Effector memory CD8-positive, alpha-beta T cell (primary cell): ENCODE measurements around the gene ACVR1B.

Experiments used
- ATAC-seq: fragments of 150-1000 bp; cut with Tn5 transposase; replicated peaks from 2 replicates; pipeline ENCODE4 v1.10.0; 2021; ENCODE audit warnings: mild to moderate bottlenecking, moderate library complexity
- DNase-seq, 3 experiments: peaks; one replicate each; pipeline ENCODE4 v3.0.0; 2021
- H3K27ac Mint-ChIP-seq, 2 donors: one replicate each; pipeline ENCODE4 v1.8.0; 2022; ENCODE audit warnings: mild to moderate bottlenecking in 2 of 2, mixed read lengths in 2 of 2, moderate library complexity in 2 of 2
- H3K27me3 Mint-ChIP-seq, 2 donors: one replicate each; pipeline ENCODE4 v1.8.0; 2022; ENCODE audit warnings: mixed read lengths in 2 of 2
- H3K36me3 Mint-ChIP-seq: one replicate; pipeline ENCODE4 v1.8.0; 2022; ENCODE audit warnings: mild to moderate bottlenecking, moderate library complexity, mixed read lengths; ENCODE audit not compliant: insufficient read depth
- H3K4me1 Mint-ChIP-seq, 2 donors: one replicate each; pipeline ENCODE4 v1.8.0; 2022; ENCODE audit warnings: low read depth in 2 of 2, mixed read lengths in 2 of 2
- H3K4me3 Mint-ChIP-seq, 2 donors: one replicate each; pipeline ENCODE4 v1.8.0; 2022; ENCODE audit warnings: mild to moderate bottlenecking in 2 of 2, mixed read lengths in 2 of 2, moderate library complexity in 2 of 2
- H3K9me3 Mint-ChIP-seq, 2 donors: one replicate each; pipeline ENCODE4 v1.8.0; 2022; ENCODE audit warnings: mixed read lengths in 2 of 2
- total RNA-seq, 9 experiments: gene quantifications; one replicate each; lab custom pipeline; 2026; lab: John Stamatoyannopoulos, UW

Gene ACVR1B
- 5.4 to 27.6 (median 22.6) reads per million in 9 experiments for total RNA-seq

DNA sequence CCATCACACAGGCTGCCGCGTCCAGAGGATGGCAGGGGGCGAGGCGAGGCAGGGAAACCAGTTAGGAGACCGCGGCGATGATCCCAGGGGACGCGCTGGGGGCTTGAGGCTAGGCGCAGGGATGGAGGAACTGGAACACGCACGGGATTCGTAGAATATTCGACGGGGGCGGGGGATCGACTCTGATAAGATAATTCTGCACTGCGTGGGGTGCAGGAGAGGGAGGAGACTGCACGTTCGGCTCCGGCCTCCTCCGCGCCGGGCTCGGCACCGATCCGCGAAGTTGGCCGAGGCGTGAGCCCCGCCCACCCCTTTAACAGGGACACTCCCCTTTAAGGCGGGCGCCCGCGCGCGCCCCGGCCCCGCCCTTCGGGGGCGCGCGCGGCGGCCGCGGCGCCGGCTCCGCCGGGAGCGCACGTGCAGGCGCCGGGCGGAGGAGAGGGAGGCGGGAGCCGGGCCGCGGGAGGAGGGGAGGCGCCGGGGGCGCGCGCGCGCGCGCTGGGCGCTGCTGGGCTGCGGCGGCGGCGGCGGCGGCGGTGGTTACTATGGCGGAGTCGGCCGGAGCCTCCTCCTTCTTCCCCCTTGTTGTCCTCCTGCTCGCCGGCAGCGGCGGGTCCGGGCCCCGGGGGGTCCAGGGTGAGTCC lies at the start of gene ACVR1B:
Gene ACVR1B (plus strand): TSS at position 501 of the 644 bp plus-strand sequence. CDS start 45 bp downstream, at position 546.
- Mint-ChIP-seq H3K27ac (peak within 1 kb of the TSS; percentile 25 to 90), H3K4me3 (peak within 1 kb of the TSS; percentile 86 to 98), H3K4me1 (peaks cover 20 to 22% of the 10 kb centered on the region in 2 donors), H3K27me3 (peaks cover 12 to 24% of the 10 kb centered on the region in 2 donors), H3K9me3 (no peaks in the 10 kb centered on the region), H3K36me3 (peaks cover 8% of the 10 kb centered on the region)
- ATAC-seq: peak; percentile 94
- DNase-seq: peak; percentile 81 to 85 (median 85)

DNA sequence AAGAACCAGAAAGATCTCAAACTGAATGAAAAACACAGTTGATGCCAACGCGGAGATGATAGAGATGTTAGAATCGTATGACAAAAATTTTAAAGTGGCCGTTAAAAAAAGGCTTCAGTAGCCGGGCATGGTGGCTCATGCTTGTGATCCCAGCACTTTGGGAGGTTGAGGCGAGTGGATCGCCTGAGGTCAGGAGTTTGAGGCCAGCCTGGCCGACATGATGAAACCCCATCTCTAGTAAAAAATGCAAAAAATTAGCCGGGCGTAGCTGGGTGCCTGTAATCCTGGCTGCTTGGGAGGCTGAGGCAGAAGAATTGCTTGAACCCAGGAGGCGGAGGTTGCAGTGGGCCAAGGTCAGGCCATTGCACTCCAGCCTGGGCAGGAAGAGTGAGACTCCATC lies 49.6 kb upstream of the ACVR1B start:
- Mint-ChIP-seq H3K9me3 (no peaks in the 10 kb centered on the region), H3K4me3 (no peak overlapping the region), H3K4me1 (no peaks in the 10 kb centered on the region), H3K36me3 (peaks cover 5% of the 10 kb centered on the region), H3K27ac (no peak overlapping the region), H3K27me3 (peaks cover 26 to 58% of the 10 kb centered on the region in 2 donors)
- no peak for DNase-seq
- ATAC-seq: no peak

- Mint-ChIP-seq H3K27ac (no peak overlapping the region), H3K9me3 (no peaks in the 10 kb centered on the region), H3K27me3 (peaks cover 32 to 57% of the 10 kb centered on the region in 2 donors), H3K4me1 (no peaks in the 10 kb centered on the region), H3K4me3 (no peak overlapping the region), H3K36me3 (peaks cover 5% of the 10 kb centered on the region)
- ATAC-seq: no peak
- no peak for DNase-seq
Measured at GRCh38 chr12:51904951-51905470, 46.5 kb upstream of the ACVR1B start.

DNA sequence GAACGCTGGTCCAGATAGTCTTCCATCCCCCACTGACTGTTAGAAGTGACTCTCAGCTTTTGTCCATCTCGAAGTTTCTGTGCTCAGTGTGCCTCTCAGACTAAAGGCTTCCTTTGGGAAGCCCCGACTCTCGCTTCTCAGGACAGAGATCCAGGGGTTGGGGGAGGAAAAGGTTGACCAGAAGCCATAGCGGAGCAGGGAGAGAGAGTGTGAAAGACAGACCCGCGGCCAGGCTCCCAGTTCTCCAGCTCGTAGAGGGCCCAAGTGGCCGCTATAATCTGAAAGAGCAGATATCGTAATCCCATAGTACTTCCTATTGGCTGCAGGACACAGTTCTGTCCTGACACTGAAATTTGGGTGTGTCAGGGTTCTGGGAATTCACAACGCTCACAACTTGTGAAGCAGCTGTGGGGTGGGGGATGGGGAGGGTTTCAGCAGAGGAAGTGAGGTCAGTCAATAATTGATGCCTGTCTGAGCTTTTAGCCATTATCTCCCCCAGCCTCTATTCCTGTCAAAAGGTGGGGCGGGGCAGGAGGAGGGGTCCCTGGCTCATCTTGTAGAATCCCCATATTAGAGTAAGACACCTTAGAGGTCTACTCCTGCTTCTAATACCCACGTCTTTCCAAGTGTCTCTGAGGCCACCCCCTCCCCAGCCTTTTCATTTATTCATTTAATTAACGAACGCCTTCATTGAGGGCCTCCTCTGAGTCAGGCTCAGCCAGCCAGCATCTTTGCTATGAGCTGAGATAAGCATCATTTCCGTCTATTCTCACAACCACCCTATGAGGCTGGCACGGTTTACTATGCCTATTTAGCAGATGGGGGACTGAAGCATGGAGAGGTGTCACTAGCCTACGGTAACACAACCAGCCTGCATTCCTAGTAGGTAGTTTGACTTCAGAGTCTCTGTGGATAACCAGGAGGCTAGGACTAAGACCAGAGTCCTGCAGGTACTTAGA lies 45.7 kb upstream of the ACVR1B start:
- Mint-ChIP-seq H3K36me3 (peaks cover 8% of the 10 kb centered on the region), H3K27me3 (peaks cover 32 to 57% of the 10 kb centered on the region in 2 donors), H3K4me1 (no peaks in the 10 kb centered on the region), H3K4me3 (no peak overlapping the region), H3K9me3 (no peaks in the 10 kb centered on the region), H3K27ac (no peak overlapping the region)
- ATAC-seq: no peak
- DNase-seq: no peak

- H3K4me3 Mint-ChIP-seq: peak overlapping the region in 1 of 2 donors; percentile 34
- DNase-seq (no peak), ATAC-seq (no peak)
- H3K9me3 Mint-ChIP-seq: no peaks in the 10 kb centered on the region
- H3K36me3 Mint-ChIP-seq: peaks cover 8% of the 10 kb centered on the region
- no peaks in the 10 kb centered on the region for H3K4me1 Mint-ChIP-seq
- H3K27me3 Mint-ChIP-seq: peaks cover 26 to 59% of the 10 kb centered on the region in 2 donors
- no peak overlapping the region for H3K27ac Mint-ChIP-seq
Measured at GRCh38 chr12:51906430-51907082, 44.9 kb upstream of the ACVR1B start.

DNA sequence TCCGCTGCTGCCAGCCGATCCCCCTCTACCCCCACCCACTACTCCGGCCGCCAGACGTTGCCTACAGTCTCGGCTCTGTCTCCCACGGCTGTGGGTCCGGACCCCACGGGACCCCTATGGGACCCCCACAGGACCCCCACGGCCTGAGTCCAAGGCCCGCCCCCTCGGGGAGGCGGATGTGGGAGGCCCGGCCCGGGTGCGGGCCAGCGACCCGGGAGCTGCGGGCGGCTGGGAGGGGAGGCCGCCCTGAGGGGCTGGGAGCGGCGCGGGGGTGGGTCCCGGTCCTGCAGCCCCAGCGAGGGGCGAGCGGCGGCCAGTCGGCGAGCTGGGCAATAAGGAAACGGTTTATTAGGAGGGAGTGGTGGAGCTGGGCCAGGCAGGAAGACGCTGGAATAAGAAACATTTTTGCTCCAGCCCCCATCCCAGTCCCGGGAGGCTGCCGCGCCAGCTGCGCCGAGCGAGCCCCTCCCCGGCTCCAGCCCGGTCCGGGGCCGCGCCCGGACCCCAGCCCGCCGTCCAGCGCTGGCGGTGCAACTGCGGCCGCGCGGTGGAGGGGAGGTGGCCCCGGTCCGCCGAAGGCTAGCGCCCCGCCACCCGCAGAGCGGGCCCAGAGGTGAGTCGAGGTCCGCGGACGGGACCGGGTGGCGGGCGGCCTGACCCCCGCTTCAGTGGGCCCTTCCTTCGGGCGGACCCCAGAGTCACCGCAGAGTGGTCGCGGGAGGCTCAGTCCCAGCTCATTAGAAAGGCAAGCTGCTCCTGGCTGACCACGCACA lies 44.2 kb upstream of the ACVR1B start, which contains the start of gene ACVRL1:
Gene ACVRL1 (plus strand): TSS at position 422 of the 773 bp plus-strand sequence. CDS start 4,971 bp downstream, outside the sequence.
- H3K36me3 Mint-ChIP-seq: peaks cover 8% of the 10 kb centered on the region
- peaks cover 23 to 62% of the 10 kb centered on the region in 2 donors for H3K27me3 Mint-ChIP-seq
- ATAC-seq (no peak), DNase-seq (no peak)
- H3K27ac Mint-ChIP-seq: no peak within 1 kb of the TSS
- H3K4me1 Mint-ChIP-seq: no peaks in the 10 kb centered on the region
- H3K9me3 Mint-ChIP-seq: no peaks in the 10 kb centered on the region
- H3K4me3 Mint-ChIP-seq: peak within 1 kb of the TSS in 1 of 2 donors; percentile 34

DNA sequence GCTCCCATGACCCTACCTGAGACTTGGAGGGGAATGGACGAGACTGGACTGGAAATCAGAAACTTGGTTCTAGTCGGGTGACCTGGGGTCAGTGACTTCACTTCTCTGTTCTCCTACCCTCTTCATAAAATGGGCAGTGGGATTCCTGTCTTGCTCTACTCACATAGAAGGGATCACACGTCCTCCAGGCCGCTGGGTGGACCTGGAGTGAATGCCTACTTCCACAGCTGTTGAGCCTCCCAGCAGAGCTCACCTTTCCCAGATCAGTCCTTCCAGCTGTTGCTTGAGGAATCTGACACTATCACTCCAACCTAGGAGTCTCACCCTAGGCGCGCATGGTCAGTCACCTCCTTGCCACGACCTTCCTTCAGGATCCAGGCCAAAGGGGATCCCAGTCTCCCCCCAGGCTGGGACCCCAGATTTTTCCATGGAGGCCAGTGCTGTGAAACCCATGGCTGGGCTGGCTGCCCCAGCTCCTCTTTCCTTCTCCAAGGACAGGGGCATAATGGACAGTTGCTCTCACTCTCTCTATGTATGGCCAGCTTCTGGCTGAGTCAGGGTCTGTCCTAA lies 43.6 kb upstream of the ACVR1B start:
- Mint-ChIP-seq H3K27me3 (peaks cover 29 to 68% of the 10 kb centered on the region in 2 donors), H3K27ac (no peak overlapping the region), H3K9me3 (no peaks in the 10 kb centered on the region), H3K4me3 (no peak overlapping the region), H3K4me1 (no peaks in the 10 kb centered on the region), H3K36me3 (peaks cover 8% of the 10 kb centered on the region)
- DNase-seq (no peak), ATAC-seq (no peak)

DNA sequence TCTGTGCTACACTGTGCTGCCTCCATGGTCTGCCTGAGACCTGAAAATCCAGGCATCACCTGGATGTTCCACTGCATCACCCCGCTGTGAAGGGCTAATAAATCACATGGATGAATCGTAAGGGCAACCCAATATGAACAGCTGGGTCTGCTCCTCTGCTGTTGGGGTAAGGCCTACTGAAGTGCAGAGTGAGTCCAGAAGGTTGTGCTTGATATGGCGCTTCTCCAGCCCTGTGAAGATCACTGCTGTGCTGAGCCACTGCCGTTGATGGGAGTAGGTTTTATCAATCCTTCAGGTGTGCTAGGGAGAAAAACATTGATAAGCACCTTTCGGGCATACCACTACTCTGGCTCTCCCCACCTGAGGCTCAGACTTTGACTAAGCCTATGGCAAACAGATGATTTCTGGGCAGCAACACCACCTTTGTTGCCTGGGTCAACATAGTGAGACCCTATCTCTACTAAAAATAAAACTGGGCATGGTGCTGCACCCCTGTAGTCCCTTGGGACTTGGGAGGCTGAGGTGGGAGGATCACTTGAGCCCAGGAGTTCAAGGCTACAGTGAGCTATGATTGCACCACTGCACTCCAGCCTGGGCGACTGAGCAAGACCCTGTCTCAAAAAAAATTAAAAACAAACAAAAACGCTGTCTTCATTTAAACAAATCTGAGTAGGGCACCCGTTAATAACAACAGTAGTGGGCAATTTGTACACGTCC lies 42.5 kb upstream of the ACVR1B start:
- Mint-ChIP-seq H3K27me3 (peaks cover 30 to 78% of the 10 kb centered on the region in 2 donors), H3K36me3 (peaks cover 3% of the 10 kb centered on the region), H3K27ac (no peak overlapping the region), H3K4me3 (no peak overlapping the region), H3K9me3 (no peaks in the 10 kb centered on the region), H3K4me1 (no peaks in the 10 kb centered on the region)
- no peak for ATAC-seq
- no peak for DNase-seq

DNA sequence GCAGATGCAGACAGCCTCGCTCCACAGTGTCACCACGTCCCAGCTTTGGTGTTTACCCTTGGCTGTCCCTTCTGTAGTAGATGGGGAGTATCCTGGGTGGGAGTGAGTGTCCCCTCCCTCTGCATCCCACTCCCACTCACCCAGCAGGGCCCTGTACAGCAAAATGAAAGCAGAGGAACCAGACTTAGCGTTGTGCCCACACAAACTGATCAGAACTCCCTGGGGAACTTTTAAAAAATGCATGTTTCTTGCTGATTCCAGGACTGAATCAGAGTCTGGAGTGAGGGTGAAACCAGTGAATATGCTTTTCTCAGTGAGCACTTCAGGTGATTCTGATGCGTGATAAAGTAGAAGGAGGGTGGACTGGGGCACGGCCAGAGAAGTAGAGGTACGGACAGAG lies 41.3 kb upstream of the ACVR1B start:
- no peaks in the 10 kb centered on the region for H3K9me3 Mint-ChIP-seq
- H3K4me1 Mint-ChIP-seq: no peaks in the 10 kb centered on the region
- H3K27ac Mint-ChIP-seq: peak overlapping the region in 1 of 2 donors; percentile 17
- peaks cover 30 to 81% of the 10 kb centered on the region in 2 donors for H3K27me3 Mint-ChIP-seq
- peaks cover 3% of the 10 kb centered on the region for H3K36me3 Mint-ChIP-seq
- DNase-seq: no peak
- no peak for ATAC-seq
- H3K4me3 Mint-ChIP-seq: no peak overlapping the region

DNA sequence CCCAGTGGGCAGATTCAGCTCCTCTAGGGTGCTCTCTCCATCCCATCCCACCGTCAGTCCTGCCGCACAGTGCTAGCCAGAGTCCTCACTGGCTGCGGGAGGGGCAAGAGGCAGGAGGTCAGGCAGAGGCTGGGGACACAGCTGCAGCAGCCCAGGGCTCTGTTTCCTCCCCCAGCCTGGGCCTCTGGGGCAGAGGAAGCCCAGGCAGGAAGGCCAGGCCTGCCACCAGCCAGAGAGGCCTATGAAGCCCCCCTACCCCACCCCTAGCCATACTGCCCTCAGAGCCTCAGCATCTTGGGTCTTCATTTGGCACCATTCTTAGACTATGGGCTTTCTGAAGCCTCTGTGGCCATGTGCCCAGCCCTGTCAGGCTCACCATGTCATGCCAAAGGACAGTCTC lies 40.8 kb upstream of the ACVR1B start:
- Mint-ChIP-seq H3K9me3 (no peaks in the 10 kb centered on the region), H3K4me1 (no peaks in the 10 kb centered on the region), H3K36me3 (peaks cover 3% of the 10 kb centered on the region), H3K27ac (no peak overlapping the region), H3K4me3 (no peak overlapping the region), H3K27me3 (peaks cover 30 to 84% of the 10 kb centered on the region in 2 donors)
- DNase-seq (no peak), ATAC-seq (no peak)

GRCh38 chr12:51911307-51911706 lies 40.2 kb upstream of the ACVR1B start:
- peak overlapping the region in 1 of 2 donors; percentile 73 for H3K27ac Mint-ChIP-seq

More at GRCh38 chr12:51911307-51911706, 40.2 kb upstream of the ACVR1B start:
- Mint-ChIP-seq H3K4me3 (no peak overlapping the region), H3K27me3 (peaks cover 25 to 79% of the 10 kb centered on the region in 2 donors), H3K36me3 (peaks cover 3% of the 10 kb centered on the region), H3K9me3 (no peaks in the 10 kb centered on the region), H3K4me1 (no peaks in the 10 kb centered on the region)
- DNase-seq (no peak), ATAC-seq (no peak)
